NCI-H2107 treated with DMSO at 0.1 percent for 48 hours (cell line): ENCODE data around the gene FMN2.
A peak's percentile ranks its signal among the peaks of the same experiment; 100 is the strongest.

Source experiments
- DNase-seq: peaks from one replicate; lab custom pipeline; 2025; ENCODE audit not compliant: unreplicated experiment; lab: John Stamatoyannopoulos, UW

Gene FMN2

GRCh38 chr1:240351690-240352089 lies 260.0 kb downstream of the FMN2 start:
- DNase-seq: no peak

GRCh38 chr1:240352769-240353168 lies 261.1 kb downstream of the FMN2 start:
- DNase-seq: no peak

DNA sequence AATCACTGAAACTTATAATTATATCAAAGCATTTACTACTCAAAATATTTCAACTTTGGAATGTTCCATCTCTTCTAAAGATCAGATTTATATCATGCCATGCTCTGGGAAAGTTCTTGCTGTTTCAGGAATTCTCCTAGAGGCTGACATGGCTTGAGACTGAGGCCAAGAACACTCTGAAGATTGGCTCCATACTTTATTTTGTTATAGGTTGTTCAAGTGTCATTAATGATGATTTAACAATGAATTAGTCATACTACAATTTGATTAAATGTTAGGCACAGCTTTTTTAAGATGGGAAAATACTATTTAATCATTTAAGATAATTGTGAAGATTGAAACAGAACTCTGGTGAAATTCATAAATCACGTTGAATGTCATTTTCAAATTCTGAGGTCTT lies 264.9 kb downstream of the FMN2 start:
- no peak for DNase-seq

DNA sequence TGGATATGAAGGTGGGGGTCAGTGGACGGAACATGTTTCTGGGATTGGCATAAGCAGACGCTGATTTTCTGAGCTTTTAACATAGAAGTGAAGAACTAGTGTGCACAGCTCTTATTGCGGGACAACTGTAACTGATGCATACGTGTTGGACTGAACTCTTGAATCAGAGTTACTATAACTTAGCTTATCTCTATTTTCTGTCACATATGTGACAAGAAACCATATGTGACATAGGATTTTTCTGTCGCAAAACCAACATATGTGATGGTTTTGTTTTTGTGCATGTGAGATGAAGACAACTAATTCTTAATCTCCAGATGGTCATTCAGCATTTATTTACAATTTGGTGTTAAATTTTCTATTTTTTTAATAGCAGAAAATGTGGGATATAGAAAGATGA lies 270.4 kb downstream of the FMN2 start:
- no peak for DNase-seq

- peak; percentile 10 for DNase-seq
These were observed 271.1 kb downstream of the FMN2 start for GRCh38 chr1:240362826-240363225.

- no peak for DNase-seq
These were observed 271.6 kb downstream of the FMN2 start for GRCh38 chr1:240363315-240363714.

DNA sequence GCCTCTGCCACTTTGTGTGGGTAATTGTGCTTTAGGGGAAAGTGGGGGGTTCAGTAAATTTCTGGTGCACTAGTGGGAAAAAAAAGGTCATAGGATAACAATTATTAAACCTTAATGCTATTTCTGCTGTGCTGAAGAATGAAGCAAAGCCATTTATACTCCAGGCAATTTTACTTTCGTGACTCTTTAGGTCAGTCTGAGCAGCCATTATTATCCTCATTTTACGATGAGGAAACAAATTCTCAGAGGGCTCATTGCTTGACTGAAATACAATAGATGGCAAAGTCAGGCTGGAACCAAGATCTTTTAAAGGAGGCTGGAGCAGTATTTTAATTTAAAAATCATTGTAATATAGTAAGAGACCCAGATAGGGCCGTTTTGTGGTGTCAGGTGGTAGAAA lies 272.2 kb downstream of the FMN2 start:
- no peak for DNase-seq

DNA sequence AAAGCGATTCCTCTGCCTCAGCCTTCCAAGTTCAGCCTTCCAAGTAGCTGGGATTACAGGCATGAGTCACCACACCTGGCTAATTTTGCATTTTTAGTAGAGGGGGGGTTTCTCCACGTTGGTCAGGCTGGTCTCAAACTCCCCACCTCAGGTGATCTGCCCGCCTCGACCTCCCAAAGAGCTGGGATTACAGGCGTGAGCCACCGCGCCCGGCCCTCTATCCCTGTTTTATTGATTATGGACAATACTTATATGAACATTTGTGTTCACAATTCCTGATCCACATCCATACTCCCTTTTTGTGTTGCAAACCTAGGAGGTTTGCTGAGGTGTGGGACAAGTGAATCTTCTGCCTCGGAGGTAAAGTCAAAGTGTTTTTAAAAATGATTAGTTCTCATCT lies 275.0 kb downstream of the FMN2 start:
- DNase-seq: no peak

DNA sequence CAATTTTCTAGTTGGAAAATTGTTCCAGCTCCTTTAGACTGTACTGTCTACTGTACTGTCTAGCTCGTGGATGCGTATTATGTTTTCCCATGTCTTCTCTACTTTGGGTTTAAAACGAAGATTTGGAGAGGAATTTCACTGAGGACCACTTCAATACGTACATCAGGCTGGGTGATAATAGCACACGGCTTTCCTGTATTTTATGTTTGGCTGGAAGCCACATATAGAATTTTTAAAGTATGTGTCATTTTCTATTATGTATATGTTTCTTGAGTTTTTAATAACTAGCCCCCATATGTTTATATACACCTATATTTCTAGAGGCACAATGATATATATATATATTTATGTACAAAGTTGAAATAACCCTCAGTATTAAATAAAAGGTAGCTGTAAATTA lies 293.9 kb downstream of the FMN2 start:
- DNase-seq: no peak

- DNase-seq: no peak
These were observed 294.6 kb downstream of the FMN2 start for GRCh38 chr1:240385985-240386978.

DNA sequence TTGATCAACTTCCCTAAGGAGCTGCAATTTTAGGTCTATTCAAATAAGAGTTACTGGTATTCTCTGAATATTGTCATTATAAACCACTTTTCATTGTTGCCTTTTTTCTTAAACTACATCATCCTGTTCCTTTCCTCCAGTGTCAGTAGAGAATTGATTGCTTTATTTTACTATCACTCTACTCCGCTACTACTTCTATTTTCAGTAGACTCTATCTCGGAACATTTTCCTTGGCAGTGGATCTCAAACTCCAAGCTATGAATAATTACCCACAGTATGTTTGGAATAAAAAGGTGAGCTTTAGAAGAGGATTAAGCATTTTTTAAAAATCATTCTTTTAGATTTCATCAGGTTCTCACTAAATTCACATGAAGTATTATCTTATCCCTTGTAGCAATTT lies 295.4 kb downstream of the FMN2 start:
- no peak for DNase-seq

DNA sequence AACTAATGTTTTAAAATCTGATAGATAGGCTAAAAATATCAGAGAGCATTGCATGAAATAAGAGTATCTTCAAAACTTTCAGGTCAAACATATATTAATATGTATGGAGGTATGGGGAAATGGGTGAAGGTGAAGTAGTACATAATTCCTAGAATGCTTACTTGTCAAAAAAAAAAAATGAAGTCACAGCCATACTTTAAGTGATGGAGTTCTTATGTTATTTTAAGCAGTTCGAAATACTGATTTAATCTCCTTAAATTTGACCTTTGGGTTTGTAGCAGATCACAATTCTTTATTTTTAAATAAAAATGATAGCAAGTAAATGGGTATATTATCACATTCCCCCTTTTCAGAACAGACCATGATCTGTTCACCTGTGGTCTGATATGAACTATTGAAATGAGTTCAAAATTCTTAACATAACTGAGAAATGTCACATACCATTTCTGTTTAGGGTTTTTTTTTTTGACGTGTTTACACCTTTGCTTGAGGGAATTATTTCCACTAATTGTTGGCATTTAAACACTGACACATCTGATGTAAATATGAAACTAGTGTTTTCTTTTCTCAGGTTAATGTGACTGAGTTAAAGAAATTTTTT lies 300.1 kb downstream of the FMN2 start:
- DNase-seq: no peak

- no peak for DNase-seq
These were observed 302.7 kb downstream of the FMN2 start for GRCh38 chr1:240394353-240394752.

GRCh38 chr1:240395336-240395735 lies 303.7 kb downstream of the FMN2 start:
- no peak for DNase-seq

DNA sequence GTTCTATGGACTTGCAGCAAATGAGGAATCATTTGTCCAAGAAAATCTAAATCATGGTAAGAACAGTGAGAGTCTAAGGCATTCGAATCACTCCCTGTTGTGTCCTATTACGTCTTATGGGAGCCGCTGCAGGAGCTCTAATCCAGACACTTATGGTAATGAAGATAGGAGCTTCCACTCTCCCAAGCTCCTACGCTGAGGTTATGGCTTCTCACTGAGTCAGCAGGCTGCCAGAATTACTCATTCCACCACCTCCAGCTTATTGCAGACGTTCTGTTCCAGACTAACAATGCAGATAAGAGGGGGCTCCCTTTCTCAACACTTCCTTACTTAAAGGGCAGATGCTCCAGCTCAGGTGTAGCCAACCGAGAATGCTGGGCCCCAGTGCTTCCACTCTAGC lies 307.7 kb downstream of the FMN2 start:
- DNase-seq: no peak

GRCh38 chr1:240401731-240402130 lies 310.0 kb downstream of the FMN2 start:
- no peak for DNase-seq

DNA sequence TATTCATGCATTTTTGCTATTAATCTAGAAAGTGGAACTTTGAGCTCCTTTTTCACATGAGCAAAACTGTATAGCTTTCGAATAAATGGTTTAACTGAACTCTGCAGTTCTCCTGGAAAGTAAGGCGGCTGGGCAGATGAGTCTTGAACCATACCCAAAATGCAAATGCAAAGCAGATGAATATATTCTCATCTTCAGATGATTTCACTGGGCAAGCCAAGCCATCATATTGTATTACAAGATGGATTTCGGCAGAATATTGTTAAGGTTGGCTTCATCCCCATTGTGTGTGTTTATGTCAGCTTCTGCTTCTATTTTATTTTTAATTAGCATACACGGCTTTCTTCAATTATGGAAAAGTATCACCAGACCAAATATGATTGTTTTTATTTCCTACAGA lies 310.6 kb downstream of the FMN2 start:
- no peak for DNase-seq

GRCh38 chr1:240404286-240404685 lies 312.6 kb downstream of the FMN2 start:
- DNase-seq: no peak

DNA sequence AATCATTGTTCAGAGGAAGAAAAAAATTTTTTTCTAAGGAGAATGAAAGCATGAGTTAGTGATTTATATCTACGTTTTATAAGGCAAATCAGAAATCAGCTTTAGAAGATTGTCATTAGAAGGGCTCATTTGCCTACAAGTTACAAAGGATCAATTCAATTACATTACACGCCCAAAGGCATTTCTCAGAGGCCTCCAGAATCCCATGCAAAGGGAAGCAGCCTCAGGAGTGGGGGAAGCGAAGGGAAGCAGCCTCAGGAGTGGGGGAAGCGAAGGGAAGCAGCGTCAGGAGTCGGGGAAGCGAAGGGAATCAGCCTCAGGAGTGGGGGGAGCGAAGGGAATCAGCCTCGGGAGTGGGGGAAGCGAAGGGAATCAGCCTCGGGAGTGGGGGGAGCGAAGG lies 314.1 kb downstream of the FMN2 start:
- no peak for DNase-seq

DNA sequence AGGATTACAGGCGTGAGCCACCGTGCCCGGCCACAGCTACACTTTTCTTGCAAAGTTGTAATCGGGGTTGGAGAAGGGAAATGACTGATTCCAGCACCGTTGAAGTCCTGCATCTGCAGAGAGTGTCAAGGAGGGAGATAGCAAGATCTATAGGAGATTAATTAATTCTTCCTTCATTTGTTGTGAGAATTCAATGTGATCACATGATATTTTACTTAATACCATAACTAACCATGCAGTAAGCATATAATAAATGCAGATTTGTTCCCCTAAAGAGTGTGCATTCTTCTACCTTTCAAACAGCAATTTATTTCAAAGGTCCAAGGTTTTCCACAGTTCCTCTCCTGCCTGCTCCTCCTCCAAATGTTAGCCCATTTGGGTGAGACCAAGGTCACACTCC lies 315.7 kb downstream of the FMN2 start:
- DNase-seq: no peak

DNA sequence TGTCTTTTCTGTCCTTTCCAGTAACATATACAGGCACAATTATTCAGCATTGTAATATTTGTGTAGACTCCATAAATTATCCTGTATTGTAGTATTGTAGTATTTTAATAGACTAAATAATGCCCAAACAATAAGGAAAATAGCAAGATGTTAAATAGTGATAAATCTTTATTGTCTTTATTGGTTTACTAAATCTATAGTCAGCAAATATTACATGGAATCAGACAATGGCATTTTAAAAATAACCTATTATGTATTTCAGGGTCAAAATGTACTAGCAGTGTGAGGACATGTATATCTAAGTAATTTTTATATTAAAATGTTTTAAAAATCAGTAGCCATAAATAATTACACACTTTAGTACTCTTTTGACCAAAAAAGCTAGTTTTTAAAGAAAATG lies 317.9 kb downstream of the FMN2 start:
- DNase-seq: no peak

- no peak for DNase-seq
These were observed 322.0 kb downstream of the FMN2 start for GRCh38 chr1:240413732-240414131.

GRCh38 chr1:240414237-240414636 lies 322.6 kb downstream of the FMN2 start:
- no peak for DNase-seq
